Measurements from ENCODE around the gene TAMM41.
"Not testable (repeated sequence)": the region's sequence is repeated elsewhere in the genome, so short reads cannot be mapped to it uniquely, and the experiment has no call there.

TAMM41 gene

GRCh38 chr3:11757441-11757875 lies 89.2 kb downstream of the TAMM41 start:
- Histone ChIP-seq H3F3A (ENCODE audit: insufficient read depth, low read length) (no peaks in the 10 kb centered on the region), H3K4me1 (ENCODE audit: low read length) (no peaks in the 10 kb centered on the region), H4K20me1 (ENCODE audit: insufficient read depth, low read length) (no peaks in the 10 kb centered on the region), H3K4me2 (ENCODE audit: low read depth, low read length) (no peak overlapping the region), H3K27ac (ENCODE audit: low read length) (no peak overlapping the region), H3K9me2 (replicated peaks; ENCODE audit: insufficient read depth, low read length) (no peaks in the 10 kb centered on the region), H3K4me3 (ENCODE audit: low read length) (no peak overlapping the region), H3K36me3 (replicated peaks; ENCODE audit: insufficient read depth, low read length) (no peaks in the 10 kb centered on the region), H3K27me3 (replicated peaks; ENCODE audit: insufficient read depth, low read length) (no peaks in the 10 kb centered on the region), H3K9ac (ENCODE audit: low read length) (no peak overlapping the region), H3K9me3 (replicated peaks; ENCODE audit: insufficient read depth, low read length) (no peaks in the 10 kb centered on the region), H3K79me2 (ENCODE audit: low read length) (no peaks in the 10 kb centered on the region), H2AFZ (ENCODE audit: low read length) (no peak overlapping the region)
- DNase-seq: no peak
- no peak for TF ChIP-seq CTCF (IDR thresholded peaks at IDR 0.05; ENCODE audit: low read length)
- no peak for TF ChIP-seq EZH2 (optimal IDR thresholded peaks at IDR 0.05; ENCODE audit: low read depth, low read length)
- no peak for TF ChIP-seq EZH2phosphoT487 (IDR thresholded peaks at IDR 0.05; ENCODE audit: low read length)

DNA sequence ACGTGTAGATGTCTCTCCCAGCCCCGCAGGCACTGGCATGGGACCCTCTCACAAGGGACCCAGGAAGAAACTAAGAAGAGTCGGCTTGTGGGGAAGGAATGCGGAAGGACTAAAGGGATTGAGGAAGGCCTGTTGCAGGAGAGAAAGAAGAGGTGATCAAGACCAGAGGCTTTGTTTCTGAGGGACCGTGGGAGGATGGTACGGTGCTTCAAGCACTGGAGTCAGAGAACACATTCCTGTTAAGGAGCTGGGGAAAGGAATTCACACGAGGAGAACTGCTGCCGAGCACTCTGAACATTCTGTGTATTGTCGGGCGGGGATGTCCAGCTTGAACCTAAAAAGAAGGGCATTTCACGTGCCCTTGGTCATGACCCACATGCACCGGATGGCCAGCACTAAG lies 91.4 kb downstream of the TAMM41 start:
- H3K4me1 ChIP-seq (ENCODE audit: low read length): no peaks in the 10 kb centered on the region
- no peak overlapping the region for H2AFZ ChIP-seq (ENCODE audit: low read length)
- H3K9me3 ChIP-seq (replicated peaks; ENCODE audit: insufficient read depth, low read length): no peaks in the 10 kb centered on the region
- no peak overlapping the region for H3K27ac ChIP-seq (ENCODE audit: low read length)
- no peak overlapping the region for H3K9ac ChIP-seq (ENCODE audit: low read length)
- H3K79me2 ChIP-seq (ENCODE audit: low read length): no peaks in the 10 kb centered on the region
- no peaks in the 10 kb centered on the region for H4K20me1 ChIP-seq (ENCODE audit: insufficient read depth, low read length)
- no peak overlapping the region for H3K4me3 ChIP-seq (ENCODE audit: low read length)
- TF ChIP-seq EZH2phosphoT487 (IDR thresholded peaks at IDR 0.05; ENCODE audit: low read length): no peak
- no peak for TF ChIP-seq EZH2 (optimal IDR thresholded peaks at IDR 0.05; ENCODE audit: low read depth, low read length)
- TF ChIP-seq CTCF (IDR thresholded peaks at IDR 0.05; ENCODE audit: low read length): no peak
- DNase-seq: no peak
- no peaks in the 10 kb centered on the region for H3F3A ChIP-seq (ENCODE audit: insufficient read depth, low read length)
- H3K36me3 ChIP-seq (replicated peaks; ENCODE audit: insufficient read depth, low read length): no peaks in the 10 kb centered on the region
- H3K9me2 ChIP-seq (replicated peaks; ENCODE audit: insufficient read depth, low read length): no peaks in the 10 kb centered on the region
- no peaks in the 10 kb centered on the region for H3K27me3 ChIP-seq (replicated peaks; ENCODE audit: insufficient read depth, low read length)
- H3K4me2 ChIP-seq (ENCODE audit: low read depth, low read length): no peak overlapping the region

GRCh38 chr3:11752254-11752653 lies 94.4 kb downstream of the TAMM41 start:
- not testable (repeated sequence) for H3K36me3 ChIP-seq (replicated peaks; ENCODE audit: insufficient read depth, low read length); H2AFZ ChIP-seq (ENCODE audit: low read length); H3K27me3 ChIP-seq (replicated peaks; ENCODE audit: insufficient read depth, low read length); DNase-seq; H3K9ac ChIP-seq (ENCODE audit: low read length); H3K27ac ChIP-seq (ENCODE audit: low read length); H3K4me3 ChIP-seq (ENCODE audit: low read length); H4K20me1 ChIP-seq (ENCODE audit: insufficient read depth, low read length); H3K9me2 ChIP-seq (replicated peaks; ENCODE audit: insufficient read depth, low read length); H3K4me1 ChIP-seq (ENCODE audit: low read length); H3F3A ChIP-seq (ENCODE audit: insufficient read depth, low read length); H3K79me2 ChIP-seq (ENCODE audit: low read length); H3K9me3 ChIP-seq (replicated peaks; ENCODE audit: insufficient read depth, low read length); H3K4me2 ChIP-seq (ENCODE audit: low read depth, low read length)

DNA sequence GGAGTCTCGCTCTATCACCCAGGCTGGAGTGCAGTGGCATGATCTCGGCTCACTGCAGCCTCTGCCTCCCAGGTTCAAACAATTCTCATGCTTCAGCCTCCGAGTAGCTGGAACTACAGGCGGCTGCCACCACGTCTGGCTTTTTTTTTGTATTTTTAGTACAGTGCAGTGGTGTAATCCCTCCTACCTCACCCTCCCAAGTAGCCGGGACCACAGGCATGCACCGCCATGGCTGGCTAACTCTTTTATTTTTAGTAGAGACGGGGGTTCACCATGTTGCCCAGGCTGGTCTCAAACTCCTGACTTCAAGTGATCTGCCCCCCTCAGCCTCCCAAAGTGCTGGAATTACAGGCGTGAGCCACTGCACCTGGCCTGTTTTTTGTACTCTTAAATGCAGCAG lies 98.4 kb downstream of the TAMM41 start:
- not testable (repeated sequence) for DNase-seq; H3K4me1 ChIP-seq (ENCODE audit: low read length); H3K4me3 ChIP-seq (ENCODE audit: low read length); H3K36me3 ChIP-seq (replicated peaks; ENCODE audit: insufficient read depth, low read length); H3K79me2 ChIP-seq (ENCODE audit: low read length); H3K9me2 ChIP-seq (replicated peaks; ENCODE audit: insufficient read depth, low read length); H4K20me1 ChIP-seq (ENCODE audit: insufficient read depth, low read length); H3K4me2 ChIP-seq (ENCODE audit: low read depth, low read length); H3K27ac ChIP-seq (ENCODE audit: low read length); H3F3A ChIP-seq (ENCODE audit: insufficient read depth, low read length); H3K9me3 ChIP-seq (replicated peaks; ENCODE audit: insufficient read depth, low read length); H3K9ac ChIP-seq (ENCODE audit: low read length); H3K27me3 ChIP-seq (replicated peaks; ENCODE audit: insufficient read depth, low read length); H2AFZ ChIP-seq (ENCODE audit: low read length)

Measured in MM.1S (cell line).